Activated CD4-positive, alpha-beta memory T cell treated with anti-CD3 and anti-CD28 coated beads for 36 hours (primary cell): ENCODE results near the gene SRP9. TPM values are rescaled to one million over a fixed set of nuclear protein-coding genes. Genes with fewer than 3 reads are reported as not detected.

Experiments used
- CTCF ChIA-PET: fragments of 350-600 bp; sonication (Branson Sonifier 250); formaldehyde crosslinking; loops from one replicate; lab custom pipeline; 2021; ENCODE audit warnings: antibody characterized with exemption, inconsistent platforms; lab: Charles Lee
- POLR2A ChIA-PET: fragments of 350-600 bp; sonication (Branson Sonifier 250); formaldehyde crosslinking; loops from one replicate; lab custom pipeline; 2021; ENCODE audit warnings: antibody characterized with exemption; lab: Charles Lee
- DNase-seq: peaks from one replicate; pipeline ENCODE4 v3.0.0-alpha.2; 2020
- H3K27ac Mint-ChIP-seq: one replicate; pipeline ENCODE4 v1.8.0; 2021; ENCODE audit warnings: mixed read lengths
- H3K27me3 Mint-ChIP-seq: one replicate; pipeline ENCODE4 v1.8.0; 2021; ENCODE audit warnings: mixed read lengths
- H3K36me3 Mint-ChIP-seq: one replicate; pipeline ENCODE4 v1.8.0; 2021; ENCODE audit warnings: mixed read lengths
- H3K4me1 Mint-ChIP-seq: one replicate; pipeline ENCODE4 v1.8.0; 2021; ENCODE audit warnings: low read depth, mixed read lengths
- H3K4me3 Mint-ChIP-seq: one replicate; pipeline ENCODE4 v1.8.0; 2021; ENCODE audit warnings: mild to moderate bottlenecking, mixed read lengths
- H3K9me3 Mint-ChIP-seq: one replicate; pipeline ENCODE4 v1.8.0; 2021; ENCODE audit warnings: mixed read lengths
- intact Hi-C: fragments of 100-400 bp; cut with micrococcal nuclease; formaldehyde crosslinking; loops from one replicate; pipeline ENCODE4 v1.15.1; 2023
- total RNA-seq, 2 experiments: library from RNA; stranded (reverse); gene quantifications; one replicate each; pipeline ENCODE4 v1.2.3, GENCODE V29; 2021

The SRP9 gene
- total RNA-seq: 100 to 1,000 TPM; 294 to 314 TPM

GRCh38 chr1:225777583-225778336, at the start of gene SRP9:
TSS of gene SRP9 (plus strand) at chr1:225777826. CDS start at chr1:225777941, 115 bp downstream.
- no peaks in the 10 kb centered on the region for H3K27me3 Mint-ChIP-seq
- H3K36me3 Mint-ChIP-seq: peaks cover 20% of the 10 kb centered on the region
- no peak within 1 kb of the TSS for H3K27ac Mint-ChIP-seq
- H3K4me3 Mint-ChIP-seq: no peak within 1 kb of the TSS
- H3K4me1 Mint-ChIP-seq: peaks cover 25% of the 10 kb centered on the region
- CTCF ChIA-PET: interaction anchor here (0.7 to 3.4 kb wide), 32 partner anchors 9 to 630 kb away, joined by 3 to 35 read pairs (median 4); partner anchors contain the start of genes EPHX1, H3-3A, PARP1 and PYCR2
- intact Hi-C loops: loop anchor here (1.0 to 5.0 kb wide), 11 partner anchors 33 to 350 kb away; partner anchors contain the start of genes ENAH, EPHX1, H3-3A and LBR
- no peaks in the 10 kb centered on the region for H3K9me3 Mint-ChIP-seq
- POLR2A ChIA-PET: interaction anchor here (0.6 to 3.1 kb wide), 18 partner anchors 17 to 349 kb away, joined by 3 to 49 read pairs (median 4); partner anchors contain the start of genes H3-3A, LBR, PYCR2 and SDE2
- DNase-seq: peak; percentile 99

- no peak for DNase-seq
- Mint-ChIP-seq H3K27ac (no peak overlapping the region), H3K4me3 (no peak overlapping the region), H3K4me1 (no peaks in the 10 kb centered on the region), H3K27me3 (peaks cover 2% of the 10 kb centered on the region), H3K9me3 (no peaks in the 10 kb centered on the region), H3K36me3 (no peaks in the 10 kb centered on the region)
- CTCF ChIA-PET: no interaction called here
- POLR2A ChIA-PET: no interaction called here
- intact Hi-C loops: no loop called here
Observed at GRCh38 chr1:225731491-225731890, 46.1 kb upstream of the SRP9 start.

- no peaks in the 10 kb centered on the region for H3K9me3 Mint-ChIP-seq
- POLR2A ChIA-PET: no interaction called here
- no peak for DNase-seq
- no peaks in the 10 kb centered on the region for H3K27me3 Mint-ChIP-seq
- intact Hi-C loops: no loop called here
- no peak overlapping the region for H3K27ac Mint-ChIP-seq
- H3K4me1 Mint-ChIP-seq: no peaks in the 10 kb centered on the region
- no peak overlapping the region for H3K4me3 Mint-ChIP-seq
- CTCF ChIA-PET: no interaction called here
- H3K36me3 Mint-ChIP-seq: no peaks in the 10 kb centered on the region
Observed at GRCh38 chr1:225733254-225733653, 44.4 kb upstream of the SRP9 start.

GRCh38 chr1:225735252-225736149, 42.1 kb upstream of the SRP9 start:
- no peak overlapping the region for H3K27ac Mint-ChIP-seq
- H3K36me3 Mint-ChIP-seq: no peaks in the 10 kb centered on the region
- ChIA-PET POLR2A (no interaction called here), CTCF (no interaction called here)
- H3K9me3 Mint-ChIP-seq: no peaks in the 10 kb centered on the region
- no peak for DNase-seq
- H3K4me3 Mint-ChIP-seq: no peak overlapping the region
- intact Hi-C loops: no loop called here
- H3K27me3 Mint-ChIP-seq: no peaks in the 10 kb centered on the region
- no peaks in the 10 kb centered on the region for H3K4me1 Mint-ChIP-seq

- DNase-seq: no peak
- H3K27ac Mint-ChIP-seq: no peak overlapping the region
- no peaks in the 10 kb centered on the region for H3K9me3 Mint-ChIP-seq
- H3K4me1 Mint-ChIP-seq: no peaks in the 10 kb centered on the region
- ChIA-PET POLR2A (no interaction called here), CTCF (no interaction called here)
- intact Hi-C loops: no loop called here
- no peak overlapping the region for H3K4me3 Mint-ChIP-seq
- no peaks in the 10 kb centered on the region for H3K36me3 Mint-ChIP-seq
- no peaks in the 10 kb centered on the region for H3K27me3 Mint-ChIP-seq
Observed at GRCh38 chr1:225736437-225737098, 41.1 kb upstream of the SRP9 start.

GRCh38 chr1:225737161-225737560, 40.5 kb upstream of the SRP9 start:
- no peak for DNase-seq
- Mint-ChIP-seq H3K27me3 (no peaks in the 10 kb centered on the region), H3K36me3 (no peaks in the 10 kb centered on the region), H3K9me3 (no peaks in the 10 kb centered on the region), H3K4me3 (no peak overlapping the region), H3K27ac (no peak overlapping the region), H3K4me1 (no peaks in the 10 kb centered on the region)
- POLR2A ChIA-PET: no interaction called here
- CTCF ChIA-PET: no interaction called here
- intact Hi-C loops: no loop called here

- Mint-ChIP-seq H3K27me3 (no peaks in the 10 kb centered on the region), H3K27ac (no peak overlapping the region), H3K4me3 (no peak overlapping the region), H3K36me3 (no peaks in the 10 kb centered on the region), H3K9me3 (no peaks in the 10 kb centered on the region), H3K4me1 (no peaks in the 10 kb centered on the region)
- CTCF ChIA-PET: no interaction called here
- POLR2A ChIA-PET: no interaction called here
- no peak for DNase-seq
- intact Hi-C loops: no loop called here
Observed at GRCh38 chr1:225737866-225738265, 39.8 kb upstream of the SRP9 start.

GRCh38 chr1:225738763-225739162, 38.9 kb upstream of the SRP9 start:
- POLR2A ChIA-PET: no interaction called here
- H3K27me3 Mint-ChIP-seq: no peaks in the 10 kb centered on the region
- H3K36me3 Mint-ChIP-seq: no peaks in the 10 kb centered on the region
- no peaks in the 10 kb centered on the region for H3K9me3 Mint-ChIP-seq
- DNase-seq: no peak
- no peak overlapping the region for H3K27ac Mint-ChIP-seq
- intact Hi-C loops: no loop called here
- no peak overlapping the region for H3K4me3 Mint-ChIP-seq
- no peaks in the 10 kb centered on the region for H3K4me1 Mint-ChIP-seq
- CTCF ChIA-PET: no interaction called here

- ChIA-PET CTCF (no interaction called here), POLR2A (no interaction called here)
- DNase-seq: no peak
- Mint-ChIP-seq H3K4me3 (no peak overlapping the region), H3K4me1 (no peaks in the 10 kb centered on the region), H3K9me3 (no peaks in the 10 kb centered on the region), H3K27me3 (no peaks in the 10 kb centered on the region), H3K36me3 (no peaks in the 10 kb centered on the region), H3K27ac (no peak overlapping the region)
- intact Hi-C loops: no loop called here
Observed at GRCh38 chr1:225739542-225740107, 38.0 kb upstream of the SRP9 start.

- no peak overlapping the region for H3K4me3 Mint-ChIP-seq
- no peaks in the 10 kb centered on the region for H3K36me3 Mint-ChIP-seq
- CTCF ChIA-PET: no interaction called here
- no peak for DNase-seq
- H3K9me3 Mint-ChIP-seq: no peaks in the 10 kb centered on the region
- intact Hi-C loops: no loop called here
- no peak overlapping the region for H3K27ac Mint-ChIP-seq
- no peaks in the 10 kb centered on the region for H3K27me3 Mint-ChIP-seq
- no peaks in the 10 kb centered on the region for H3K4me1 Mint-ChIP-seq
- POLR2A ChIA-PET: interaction anchor here (1.7 kb wide), 1 partner anchor 33 kb away, joined by 4 read pairs; the partner anchor contains the start of gene SRP9
Observed at GRCh38 chr1:225744745-225745144, 32.9 kb upstream of the SRP9 start.

- Mint-ChIP-seq H3K36me3 (no peaks in the 10 kb centered on the region), H3K9me3 (no peaks in the 10 kb centered on the region)
- CTCF ChIA-PET: no interaction called here
Observed at GRCh38 chr1:225745273-225745672, 32.4 kb upstream of the SRP9 start.

More at GRCh38 chr1:225745273-225745672, 32.4 kb upstream of the SRP9 start:
- no peak overlapping the region for H3K27ac Mint-ChIP-seq
- peaks cover 1% of the 10 kb centered on the region for H3K27me3 Mint-ChIP-seq
- intact Hi-C loops: no loop called here
- no peaks in the 10 kb centered on the region for H3K4me1 Mint-ChIP-seq
- POLR2A ChIA-PET: interaction anchor here (1.7 kb wide), 1 partner anchor 32 kb away, joined by 4 read pairs; the partner anchor contains the start of gene SRP9
- no peak overlapping the region for H3K4me3 Mint-ChIP-seq
- no peak for DNase-seq
